Osteocyte (in vitro differentiated cells): ENCODE data around the gene TNIP3. TPM values are rescaled to one million over a fixed set of nuclear protein-coding genes. Genes with fewer than 3 reads are reported as not detected.

Source experiments
- DNase-seq: peaks from one replicate; pipeline ENCODE4 v3.0.0; 2021; ENCODE audit warnings: mixed read lengths; ENCODE audit not compliant: unreplicated experiment; ENCODE audit errors: extremely low spot score
- H3K27ac Mint-ChIP-seq: one replicate; pipeline ENCODE4 v1.8.0; 2021; ENCODE audit warnings: mild to moderate bottlenecking, mixed read lengths; ENCODE audit not compliant: unreplicated experiment
- H3K27me3 Mint-ChIP-seq: one replicate; pipeline ENCODE4 v1.8.0; 2021; ENCODE audit warnings: mixed read lengths; ENCODE audit not compliant: unreplicated experiment
- H3K36me3 Mint-ChIP-seq: one replicate; pipeline ENCODE4 v1.8.0; 2021; ENCODE audit warnings: mixed read lengths; ENCODE audit not compliant: unreplicated experiment
- H3K4me1 Mint-ChIP-seq: one replicate; pipeline ENCODE4 v1.8.0; 2021; ENCODE audit warnings: mixed read lengths; ENCODE audit not compliant: unreplicated experiment
- H3K4me3 Mint-ChIP-seq: one replicate; pipeline ENCODE4 v1.8.0; 2021; ENCODE audit warnings: mild to moderate bottlenecking, moderate library complexity, mixed read lengths; ENCODE audit not compliant: unreplicated experiment
- H3K9me3 Mint-ChIP-seq: one replicate; pipeline ENCODE4 v1.8.0; 2021; ENCODE audit warnings: mixed read lengths; ENCODE audit not compliant: unreplicated experiment
- total RNA-seq: library from RNA; stranded (reverse); gene quantifications from 2 replicates; pipeline ENCODE4 v1.2.1, GENCODE V29; 2021
- TF ChIP-seq, protein P1 (sequence below): fragments of 200-600 bp; sonication (generic); IDR thresholded peaks from 2 replicates; pipeline ENCODE4 v1.5.0; 2021; ENCODE audit warnings: antibody characterized with exemption, mild to moderate bottlenecking, moderate library complexity

Gene TNIP3
- total RNA-seq, 1 donor from 2014 or later, result not detected

DNA sequence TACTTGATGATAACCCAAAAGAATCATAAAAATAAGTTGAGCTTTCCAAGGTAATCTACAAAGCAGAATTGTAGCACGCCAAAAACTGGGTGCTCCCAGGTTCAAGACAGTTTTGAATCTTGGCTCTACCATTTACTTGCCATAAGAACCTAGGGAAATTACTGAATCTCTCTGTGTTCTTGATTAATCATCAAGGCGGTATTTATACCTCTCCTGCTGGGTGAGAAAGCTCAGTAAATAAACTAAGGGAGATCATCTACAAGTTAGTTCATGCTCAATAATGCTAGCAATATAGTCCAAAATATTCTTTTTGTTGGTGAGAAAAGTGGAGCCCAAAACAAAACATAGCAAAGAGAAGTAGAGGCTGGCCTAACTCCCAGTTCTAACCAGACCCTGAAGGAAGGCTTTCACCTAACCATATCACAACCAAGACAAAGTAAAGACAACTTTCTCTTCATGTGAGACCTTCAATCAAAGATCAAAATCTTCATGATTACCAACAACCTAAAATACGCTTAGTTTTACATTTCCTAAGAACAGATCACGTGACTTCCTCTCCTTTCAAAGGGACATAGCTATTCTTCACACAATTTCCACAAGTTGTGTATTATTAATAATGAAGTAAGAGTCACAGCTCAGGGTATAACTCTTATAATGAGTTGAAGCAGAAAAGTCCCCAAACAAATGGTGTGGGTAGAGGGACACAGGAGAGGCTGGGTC, 34.4 kb downstream of the TNIP3 start:
- H3K4me3 Mint-ChIP-seq, result no peak overlapping the region
- TF ChIP-seq, protein P1, sequence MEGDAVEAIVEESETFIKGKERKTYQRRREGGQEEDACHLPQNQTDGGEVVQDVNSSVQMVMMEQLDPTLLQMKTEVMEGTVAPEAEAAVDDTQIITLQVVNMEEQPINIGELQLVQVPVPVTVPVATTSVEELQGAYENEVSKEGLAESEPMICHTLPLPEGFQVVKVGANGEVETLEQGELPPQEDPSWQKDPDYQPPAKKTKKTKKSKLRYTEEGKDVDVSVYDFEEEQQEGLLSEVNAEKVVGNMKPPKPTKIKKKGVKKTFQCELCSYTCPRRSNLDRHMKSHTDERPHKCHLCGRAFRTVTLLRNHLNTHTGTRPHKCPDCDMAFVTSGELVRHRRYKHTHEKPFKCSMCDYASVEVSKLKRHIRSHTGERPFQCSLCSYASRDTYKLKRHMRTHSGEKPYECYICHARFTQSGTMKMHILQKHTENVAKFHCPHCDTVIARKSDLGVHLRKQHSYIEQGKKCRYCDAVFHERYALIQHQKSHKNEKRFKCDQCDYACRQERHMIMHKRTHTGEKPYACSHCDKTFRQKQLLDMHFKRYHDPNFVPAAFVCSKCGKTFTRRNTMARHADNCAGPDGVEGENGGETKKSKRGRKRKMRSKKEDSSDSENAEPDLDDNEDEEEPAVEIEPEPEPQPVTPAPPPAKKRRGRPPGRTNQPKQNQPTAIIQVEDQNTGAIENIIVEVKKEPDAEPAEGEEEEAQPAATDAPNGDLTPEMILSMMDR, result no peak
- peaks cover 3% of the 10 kb centered on the region for H3K27me3 Mint-ChIP-seq
- no peaks in the 10 kb centered on the region for H3K9me3 Mint-ChIP-seq
- no peaks in the 10 kb centered on the region for H3K36me3 Mint-ChIP-seq
- no peaks in the 10 kb centered on the region for H3K4me1 Mint-ChIP-seq
- no peak for DNase-seq
- no peak overlapping the region for H3K27ac Mint-ChIP-seq

DNA sequence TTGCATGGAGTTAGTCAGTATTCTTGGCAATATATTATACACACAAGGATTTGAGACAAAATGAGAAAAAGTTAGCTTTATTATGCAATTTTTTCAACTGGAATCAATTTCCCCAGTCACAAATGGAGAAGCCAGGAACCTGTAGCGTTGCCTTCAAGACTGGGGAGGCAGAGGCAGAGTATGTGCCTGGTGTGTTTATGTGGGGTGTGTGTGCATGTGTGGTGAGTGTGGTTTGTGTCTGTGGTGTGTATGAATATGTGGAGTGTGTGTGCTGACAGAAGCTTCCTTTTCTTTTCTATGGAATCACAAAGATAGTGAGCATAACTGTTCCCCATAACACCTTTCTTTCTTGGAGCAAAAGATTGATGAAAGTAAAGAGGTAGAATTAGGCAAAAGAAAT, 37.0 kb downstream of the TNIP3 start:
- no peak overlapping the region for H3K27ac Mint-ChIP-seq
- TF ChIP-seq, protein P1, result no peak
- H3K36me3 Mint-ChIP-seq, result no peaks in the 10 kb centered on the region
- peaks cover 3% of the 10 kb centered on the region for H3K27me3 Mint-ChIP-seq
- DNase-seq, result no peak
- no peaks in the 10 kb centered on the region for H3K4me1 Mint-ChIP-seq
- H3K9me3 Mint-ChIP-seq, result no peaks in the 10 kb centered on the region
- H3K4me3 Mint-ChIP-seq, result no peak overlapping the region

DNA sequence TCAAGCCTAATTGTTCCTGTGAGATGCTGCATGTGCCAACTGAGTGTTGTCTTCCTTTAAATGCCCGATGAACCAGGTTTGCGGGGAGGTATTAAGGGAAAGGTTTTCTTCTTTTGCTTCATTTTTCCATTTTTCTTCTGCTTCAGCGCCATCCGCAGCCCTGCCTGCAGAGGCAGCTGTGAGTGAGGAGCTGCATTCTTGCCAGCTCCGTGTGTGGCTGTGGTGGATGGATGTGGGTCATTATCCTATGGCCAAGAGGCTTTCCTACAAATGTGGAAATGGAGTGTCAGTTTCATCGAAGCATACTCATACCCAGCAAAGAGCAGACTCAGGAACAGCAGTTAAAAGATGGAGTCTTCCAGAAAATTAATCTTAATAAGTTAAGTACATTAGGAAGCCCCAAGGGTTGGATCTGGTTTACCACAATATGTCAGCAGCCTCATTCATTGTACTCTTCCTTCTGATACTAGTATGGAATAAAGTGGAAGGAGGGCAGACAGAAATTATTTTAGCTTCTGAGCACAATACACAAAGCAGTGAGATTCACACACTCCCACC, 37.6 kb downstream of the TNIP3 start:
- Mint-ChIP-seq H3K9me3 (no peaks in the 10 kb centered on the region), H3K36me3 (no peaks in the 10 kb centered on the region), H3K4me3 (no peak overlapping the region), H3K27me3 (peaks cover 3% of the 10 kb centered on the region), H3K27ac (no peak overlapping the region), H3K4me1 (no peaks in the 10 kb centered on the region)
- TF ChIP-seq, protein P1, result no peak
- DNase-seq, result no peak

DNA sequence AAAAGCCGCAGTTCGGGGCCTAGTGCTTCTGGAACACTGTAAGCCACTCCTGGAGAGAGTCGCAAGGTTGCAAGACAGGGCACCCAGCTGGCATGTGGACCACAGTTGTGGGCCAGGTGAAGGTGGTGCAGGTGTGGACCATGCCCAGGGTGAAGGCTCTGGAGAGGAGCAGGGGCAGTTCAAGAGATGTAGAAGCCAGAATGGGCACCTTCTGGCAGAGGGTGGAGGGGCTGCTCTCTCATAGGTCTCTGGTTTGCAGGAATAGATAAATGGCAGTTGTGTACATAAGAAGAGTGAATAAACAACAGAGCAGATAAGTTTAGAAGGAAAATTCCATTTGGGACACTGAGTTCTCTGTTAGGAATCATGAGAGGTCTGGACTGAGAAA, 38.6 kb downstream of the TNIP3 start:
- no peak overlapping the region for H3K4me3 Mint-ChIP-seq
- H3K9me3 Mint-ChIP-seq, result no peaks in the 10 kb centered on the region
- no peaks in the 10 kb centered on the region for H3K36me3 Mint-ChIP-seq
- H3K27me3 Mint-ChIP-seq, result peaks cover 3% of the 10 kb centered on the region
- H3K27ac Mint-ChIP-seq, result no peak overlapping the region
- TF ChIP-seq, protein P1, result no peak
- H3K4me1 Mint-ChIP-seq, result no peaks in the 10 kb centered on the region
- DNase-seq, result no peak

DNA sequence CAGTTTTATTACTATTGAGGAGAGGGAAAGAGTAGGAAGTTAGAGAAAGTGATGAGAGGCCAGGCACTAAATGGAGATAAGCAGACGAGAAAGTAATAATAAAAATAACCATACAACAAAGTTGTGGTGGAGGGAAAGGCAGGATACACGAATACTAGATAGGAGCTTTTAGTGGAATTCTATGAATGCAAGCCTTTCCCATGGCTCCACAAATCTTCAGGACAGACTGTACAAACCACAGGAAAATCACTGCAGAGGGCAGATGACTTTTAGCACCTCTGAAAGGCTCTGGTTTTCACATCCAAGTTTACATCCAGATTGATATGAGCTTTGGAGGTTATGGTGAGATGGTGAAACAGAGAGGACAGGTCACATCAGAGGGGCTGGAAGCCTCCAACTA, 41.5 kb downstream of the TNIP3 start:
- H3K4me1 Mint-ChIP-seq, result no peaks in the 10 kb centered on the region
- H3K4me3 Mint-ChIP-seq, result no peak overlapping the region
- H3K36me3 Mint-ChIP-seq, result no peaks in the 10 kb centered on the region
- H3K27ac Mint-ChIP-seq, result no peak overlapping the region
- H3K9me3 Mint-ChIP-seq, result no peaks in the 10 kb centered on the region
- no peak for DNase-seq
- peaks cover 8% of the 10 kb centered on the region for H3K27me3 Mint-ChIP-seq
- TF ChIP-seq, protein P1, result no peak
